Measurements from ENCODE around the gene P3R3URF. TPM values are rescaled to one million over a fixed set of nuclear protein-coding genes. Genes with fewer than 3 reads are reported as not detected.
A peak's percentile ranks its signal among the peaks of the same experiment; 100 is the strongest.

P3R3URF gene
- total RNA-seq, 1 donor from 2014 or later = not detected

GRCh38 chr1:46197560-46197963 is 21.3 kb upstream of the P3R3URF start:
- DNase-seq (ENCODE audit: low spot score) = no peak
- intact Hi-C loops (cut with DNase I) = no loop called here

GRCh38 chr1:46196609-46197008 is 20.3 kb upstream of the P3R3URF start:
- intact Hi-C loops (cut with DNase I) = no loop called here
- no peak for DNase-seq (ENCODE audit: low spot score)

GRCh38 chr1:46194641-46195193 is 18.4 kb upstream of the P3R3URF start:
- no peak for DNase-seq (ENCODE audit: low spot score)
- intact Hi-C loops (cut with DNase I) = no loop called here

GRCh38 chr1:46193984-46194570 is 17.8 kb upstream of the P3R3URF start:
- intact Hi-C loops (cut with DNase I) = no loop called here
- DNase-seq (ENCODE audit: low spot score) = no peak

- intact Hi-C loops (cut with DNase I) = no loop called here
- no peak for DNase-seq (ENCODE audit: low spot score)
Measured at GRCh38 chr1:46193285-46193684, 17.0 kb upstream of the P3R3URF start.

- intact Hi-C loops (cut with DNase I) = no loop called here
- no peak for DNase-seq (ENCODE audit: low spot score)
Measured at GRCh38 chr1:46192171-46192570, 15.9 kb upstream of the P3R3URF start.

- no peak for DNase-seq (ENCODE audit: low spot score)
Measured at GRCh38 chr1:46191033-46191701, 14.9 kb upstream of the P3R3URF start.

GRCh38 chr1:46190539-46190938 is 14.3 kb upstream of the P3R3URF start:
- DNase-seq (ENCODE audit: low spot score) = no peak
- intact Hi-C loops (cut with DNase I) = no loop called here

More at GRCh38 chr1:46191033-46191701, 14.9 kb upstream of the P3R3URF start:
- intact Hi-C loops (cut with DNase I) = no loop called here

- DNase-seq (ENCODE audit: low spot score) = no peak
- intact Hi-C loops (cut with DNase I) = loop anchor here (10.0 kb wide), 2 partner anchors 384 to 504 kb away; partner anchors contain the start of genes GPBP1L1, MAST2 and TMEM69
Measured at GRCh38 chr1:46188295-46189030, 12.2 kb upstream of the P3R3URF start.

GRCh38 chr1:46187106-46187869 is 11.0 kb upstream of the P3R3URF start:
- no peak for DNase-seq (ENCODE audit: low spot score)
- intact Hi-C loops (cut with DNase I) = loop anchor here (10.0 kb wide), 2 partner anchors 382 to 502 kb away; partner anchors contain the start of genes GPBP1L1, MAST2 and TMEM69

- intact Hi-C loops (cut with DNase I) = loop anchor here (10.0 kb wide), 2 partner anchors 381 to 501 kb away; partner anchors contain the start of genes GPBP1L1, MAST2 and TMEM69
- DNase-seq (ENCODE audit: low spot score) = no peak
Measured at GRCh38 chr1:46186076-46186475, 9.8 kb upstream of the P3R3URF start.

- intact Hi-C loops (cut with DNase I) = loop anchor here (5.0 to 10.0 kb wide), 3 partner anchors 37 to 500 kb away; partner anchors contain the start of genes GPBP1L1, MAST2 and TMEM69
- no peak for DNase-seq (ENCODE audit: low spot score)
Measured at GRCh38 chr1:46184920-46185658, 8.8 kb upstream of the P3R3URF start.

GRCh38 chr1:46183926-46184557 is 7.8 kb upstream of the P3R3URF start:
- intact Hi-C loops (cut with DNase I) = loop anchor here (5.0 to 10.0 kb wide), 3 partner anchors 38 to 499 kb away; partner anchors contain the start of genes GPBP1L1, MAST2 and TMEM69
- no peak for DNase-seq (ENCODE audit: low spot score)

GRCh38 chr1:46183079-46183847 is 7.0 kb upstream of the P3R3URF start:
- DNase-seq (ENCODE audit: low spot score) = peak; percentile 85
- intact Hi-C loops (cut with DNase I) = loop anchor here (5.0 to 10.0 kb wide), 3 partner anchors 39 to 498 kb away; partner anchors contain the start of genes GPBP1L1, MAST2 and TMEM69

GRCh38 chr1:46181343-46182260 is 5.3 kb upstream of the P3R3URF start:
- intact Hi-C loops (cut with DNase I) = loop anchor here (5.0 to 10.0 kb wide), 3 partner anchors 41 to 497 kb away; partner anchors contain the start of genes GPBP1L1, MAST2 and TMEM69
- no peak for DNase-seq (ENCODE audit: low spot score)

GRCh38 chr1:46180082-46180616 is 3.9 kb upstream of the P3R3URF start:
- intact Hi-C loops (cut with DNase I) = loop anchor here (1.0 to 10.0 kb wide), 4 partner anchors 42 to 495 kb away; partner anchors contain the start of genes GPBP1L1, MAST2 and TMEM69
- no peak for DNase-seq (ENCODE audit: low spot score)

Measured in cardiac septum (tissue), 1 donor.